ENCODE results near the gene BRD4.

Gene BRD4

DNA sequence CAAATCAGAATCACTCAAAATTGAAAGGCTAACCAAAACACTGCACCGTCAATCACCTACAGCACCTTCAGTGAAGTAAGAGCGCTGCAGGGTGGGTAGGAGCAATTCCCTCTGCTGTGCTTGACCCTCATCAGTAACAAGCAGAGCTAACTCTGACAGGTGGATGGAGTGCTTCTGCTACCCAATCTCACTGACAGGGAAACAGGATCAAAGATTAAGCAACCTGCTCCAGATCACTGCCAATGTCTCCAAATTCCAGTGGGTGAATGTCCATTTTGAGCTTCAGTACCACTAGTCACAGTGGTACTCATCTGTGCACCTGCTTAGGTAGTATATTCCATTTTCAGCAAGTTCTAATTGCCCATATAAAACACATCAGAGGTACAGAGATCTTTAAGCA is 25.2 kb downstream of the BRD4 start:
- DNase-seq: no peak

DNA sequence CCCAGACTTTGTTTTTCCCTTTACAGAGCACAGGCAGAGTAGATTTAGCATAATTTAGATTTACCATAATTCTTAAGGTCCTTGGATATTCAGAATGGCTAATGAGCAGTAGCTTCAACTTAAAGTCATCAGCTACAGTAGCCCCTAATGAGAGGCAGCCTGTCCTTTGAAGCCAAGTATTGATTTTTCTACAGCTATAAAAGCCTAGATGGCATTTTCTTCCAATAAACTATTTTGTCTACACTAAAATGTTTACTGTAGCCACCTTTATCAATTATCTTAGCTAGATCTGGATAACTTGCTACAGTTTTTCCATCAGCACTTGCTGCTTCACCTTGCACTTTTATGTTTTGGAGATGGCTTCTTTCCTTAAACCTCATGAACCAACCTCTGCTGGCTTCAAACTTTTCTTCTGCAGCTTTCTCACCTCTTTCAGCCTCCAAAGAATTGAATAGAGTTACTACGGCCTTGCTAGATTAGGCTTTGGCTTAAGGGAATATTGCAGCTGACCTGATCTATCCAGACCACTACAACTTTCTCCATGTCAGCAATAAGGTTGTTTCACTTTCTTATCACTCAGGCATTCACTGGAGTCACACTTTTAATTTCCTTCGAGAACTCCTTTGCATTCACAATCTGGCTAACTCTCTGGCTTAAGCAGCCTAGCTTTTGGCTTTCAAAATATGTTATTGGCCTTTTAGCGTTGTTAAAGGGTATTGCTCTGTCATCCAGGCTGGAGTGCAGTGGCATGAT is 26.6 kb downstream of the BRD4 start:
- DNase-seq: no peak

GRCh38 chr19:15304140-15304705 is 28.1 kb downstream of the BRD4 start:
- no peak for DNase-seq

GRCh38 chr19:15303105-15303780 is 29.1 kb downstream of the BRD4 start:
- no peak for DNase-seq

GRCh38 chr19:15300533-15301197 is 31.7 kb downstream of the BRD4 start:
- DNase-seq: no peak

DNA sequence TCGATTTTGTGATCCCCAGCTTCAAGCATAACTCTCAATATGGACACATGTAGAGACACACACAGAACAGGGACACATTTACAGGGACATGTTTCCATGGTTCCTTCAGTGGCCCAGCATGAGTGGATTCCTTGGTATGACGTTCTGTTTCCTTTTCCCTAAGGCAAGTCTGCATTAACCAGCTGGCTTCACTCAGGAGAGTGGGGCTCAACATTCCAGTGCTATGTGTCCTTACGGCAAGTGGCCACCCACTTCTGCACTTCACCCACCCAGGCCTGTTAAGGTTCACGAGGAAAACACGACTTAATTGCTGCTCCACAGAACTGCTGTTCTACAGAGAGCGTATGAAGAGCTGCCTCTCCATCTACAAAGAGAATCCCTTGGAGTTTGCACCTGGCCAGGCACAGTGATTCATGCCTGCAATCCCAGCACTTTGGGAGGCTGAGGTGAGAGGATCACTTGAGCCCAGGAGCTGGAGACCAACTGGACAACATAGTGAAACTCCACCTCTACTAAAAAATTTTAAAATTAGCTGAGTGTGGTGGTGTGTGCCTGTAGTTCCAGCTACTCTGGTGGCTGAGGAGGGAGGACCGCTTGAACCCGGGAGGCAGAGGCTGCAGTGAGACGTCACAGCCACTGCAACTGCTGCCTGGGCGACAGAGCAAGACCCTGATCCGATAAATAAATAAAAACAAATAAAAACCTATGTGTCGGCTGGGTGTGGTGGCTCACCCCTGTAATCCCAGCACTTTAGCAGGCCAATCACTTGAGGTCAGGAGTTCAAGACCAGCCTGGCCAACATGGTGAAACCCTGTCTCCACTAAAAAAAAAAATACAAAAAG is 32.5 kb downstream of the BRD4 start:
- no peak for DNase-seq

DNA sequence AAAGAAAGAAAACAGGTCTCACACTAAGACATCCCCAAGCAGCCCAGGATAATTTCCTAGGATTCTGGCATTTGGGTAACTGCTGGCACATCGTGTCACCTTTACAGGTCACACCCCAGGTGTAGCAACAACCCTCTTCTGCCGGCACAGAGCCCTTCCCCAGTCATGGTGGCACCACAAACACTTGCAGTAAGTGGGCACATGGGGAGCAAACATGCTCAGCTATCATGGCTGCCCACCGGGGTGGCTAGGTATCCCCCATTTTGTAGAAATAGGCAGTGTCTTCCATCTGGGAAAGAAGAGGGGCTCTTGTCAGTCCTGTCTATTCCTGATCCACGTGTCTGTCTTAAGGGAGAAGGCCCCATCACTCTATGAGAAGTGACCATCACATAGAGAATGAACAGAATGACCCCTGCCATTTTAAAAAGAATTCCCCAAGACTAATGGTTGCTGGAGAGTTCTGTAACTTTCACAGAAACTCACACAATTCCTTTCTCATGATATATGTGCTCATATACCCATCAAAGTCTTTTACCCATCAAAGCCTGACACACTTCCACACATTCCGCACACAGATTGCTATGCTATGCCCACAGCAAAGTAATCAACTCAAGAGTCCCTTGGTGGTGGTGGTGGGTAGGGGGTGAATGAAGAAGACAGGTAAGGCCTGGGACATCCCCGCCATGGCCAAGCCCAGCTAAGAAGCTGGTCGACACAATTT is 33.3 kb downstream of the BRD4 start:
- DNase-seq: no peak

DNA sequence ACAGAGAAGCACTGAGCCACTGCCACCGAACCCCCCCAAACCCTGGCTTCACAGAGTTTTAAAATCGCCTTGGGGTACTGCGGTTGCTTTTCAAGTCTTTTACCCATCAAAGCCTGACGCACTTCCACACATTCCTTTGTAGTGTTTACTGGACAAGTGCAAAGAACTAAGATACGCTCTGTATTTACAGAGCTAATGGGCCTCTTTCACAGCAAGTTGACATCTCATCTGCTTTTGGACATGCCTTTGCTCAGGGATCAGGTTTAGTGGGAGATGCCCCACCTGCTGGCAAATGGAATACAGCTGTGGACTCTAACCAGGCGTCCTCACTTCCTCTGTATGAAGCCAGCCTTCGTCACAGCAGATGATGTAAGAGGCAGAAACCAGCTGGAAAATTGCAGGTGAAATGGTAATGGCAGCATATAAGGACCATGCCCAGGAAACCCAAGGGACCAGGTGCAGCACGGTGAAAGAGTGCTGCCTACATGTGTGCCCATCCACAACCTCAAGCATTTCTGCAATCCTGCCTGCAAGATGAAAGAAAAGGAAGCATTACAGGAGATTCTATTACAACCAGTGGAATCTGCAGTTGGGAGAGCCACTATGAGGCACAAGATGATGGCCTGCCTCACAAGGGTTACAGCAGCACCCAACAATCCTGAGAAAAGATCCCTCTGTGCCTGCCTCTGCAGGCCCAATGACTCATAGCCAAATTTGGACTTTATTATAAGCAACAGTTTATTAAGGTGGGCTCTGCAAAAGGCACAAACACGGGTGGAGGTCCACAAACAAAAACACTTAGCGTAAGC is 34.7 kb downstream of the BRD4 start:
- DNase-seq: no peak

DNA sequence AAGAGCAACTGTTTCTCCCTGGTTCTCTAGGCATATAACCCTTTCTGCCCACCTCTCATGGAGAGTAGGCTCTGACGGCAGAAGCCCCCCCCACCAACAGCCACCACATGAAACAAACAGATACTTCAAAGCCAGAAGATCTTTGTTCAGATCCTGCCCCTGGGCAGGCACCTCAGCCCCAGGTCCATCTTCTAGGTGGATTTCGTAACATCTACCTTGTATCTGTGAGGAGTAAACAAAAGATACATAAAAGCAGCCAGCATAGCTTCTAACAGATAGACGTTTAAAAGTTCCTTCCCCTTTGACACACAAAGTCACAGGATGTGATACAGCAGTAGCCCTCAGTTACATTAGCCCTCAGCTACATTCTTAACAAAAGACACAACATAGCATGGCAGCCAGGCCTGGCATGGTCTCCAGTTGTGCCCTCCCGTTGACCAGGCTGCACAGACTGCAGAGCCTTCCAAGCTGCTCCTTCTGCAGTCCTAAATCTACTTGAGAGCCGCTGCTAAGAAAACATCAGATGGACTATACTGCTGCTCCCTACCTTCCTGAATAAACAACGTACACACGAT is 35.4 kb downstream of the BRD4 start:
- DNase-seq: no peak

GRCh38 chr19:15296353-15296752 is 36.0 kb downstream of the BRD4 start:
- DNase-seq: no peak

DNA sequence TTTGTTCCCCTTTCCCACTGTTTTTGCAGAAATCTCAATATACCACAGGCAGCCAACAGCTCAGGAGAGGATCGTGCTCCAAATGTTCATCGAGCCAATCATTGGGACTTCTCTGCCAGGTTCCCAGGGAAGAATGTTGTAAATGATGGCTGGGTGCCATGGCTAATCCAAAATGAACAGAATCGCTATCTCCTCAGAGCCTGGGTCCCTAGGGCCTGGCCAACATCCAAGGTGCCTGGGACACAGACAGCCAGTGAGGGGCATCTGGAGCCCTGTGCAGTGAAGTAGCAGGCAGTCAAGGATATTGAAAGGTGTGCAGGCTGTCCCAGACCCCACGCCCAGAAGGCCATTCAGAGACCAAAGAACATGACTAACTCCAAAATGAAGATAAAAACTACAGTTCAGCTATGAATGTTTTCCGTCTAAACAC is 37.8 kb downstream of the BRD4 start:
- no peak for DNase-seq

- DNase-seq: no peak
Observed at GRCh38 chr19:15293781-15294491, 38.4 kb downstream of the BRD4 start.

GRCh38 chr19:15292847-15293582 is 39.3 kb downstream of the BRD4 start:
- DNase-seq: no peak

GRCh38 chr19:15292140-15292539 is 40.2 kb downstream of the BRD4 start:
- DNase-seq: no peak

DNA sequence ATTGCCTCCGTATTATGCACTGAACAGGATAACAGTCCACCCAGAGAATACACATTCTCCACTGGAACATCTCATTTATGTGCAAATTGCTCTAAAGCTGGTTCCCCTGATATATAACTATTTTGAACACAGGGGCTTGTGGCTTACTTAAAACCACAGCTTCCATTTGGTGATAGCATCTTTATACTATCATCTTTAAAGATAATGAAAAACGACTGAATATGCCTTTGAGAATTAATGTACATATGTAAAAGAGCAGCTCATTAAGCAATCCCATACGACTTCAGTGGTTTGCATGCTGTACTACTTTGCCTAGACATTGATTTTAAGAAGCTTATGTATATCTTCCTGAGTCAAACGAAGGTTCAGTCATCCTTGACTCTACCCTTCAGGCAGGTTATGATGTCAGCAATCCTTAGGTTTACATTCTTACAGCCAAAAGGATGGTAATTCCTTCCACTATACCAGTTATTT is 40.8 kb downstream of the BRD4 start:
- no peak for DNase-seq

GRCh38 chr19:15291089-15291488 is 41.2 kb downstream of the BRD4 start:
- no peak for DNase-seq

DNA sequence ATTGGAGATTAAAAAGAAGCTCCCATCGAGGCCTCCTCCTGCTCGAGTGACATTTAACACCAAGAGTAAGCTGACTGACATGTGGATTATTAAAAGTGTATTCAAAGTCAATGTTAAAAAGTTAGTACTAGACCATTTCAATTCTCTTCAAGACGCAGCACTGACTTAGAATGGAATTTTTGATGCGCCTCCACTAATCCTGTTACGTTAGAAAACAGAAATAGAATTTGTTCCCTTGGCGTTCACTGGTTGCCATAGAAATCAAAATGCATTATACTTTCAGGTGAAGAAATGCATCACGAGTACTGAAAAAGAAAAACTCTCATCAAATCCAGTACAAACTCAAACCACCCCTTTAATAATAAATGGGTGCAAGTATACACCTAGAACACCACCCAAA is 42.2 kb downstream of the BRD4 start:
- DNase-seq: no peak

DNA sequence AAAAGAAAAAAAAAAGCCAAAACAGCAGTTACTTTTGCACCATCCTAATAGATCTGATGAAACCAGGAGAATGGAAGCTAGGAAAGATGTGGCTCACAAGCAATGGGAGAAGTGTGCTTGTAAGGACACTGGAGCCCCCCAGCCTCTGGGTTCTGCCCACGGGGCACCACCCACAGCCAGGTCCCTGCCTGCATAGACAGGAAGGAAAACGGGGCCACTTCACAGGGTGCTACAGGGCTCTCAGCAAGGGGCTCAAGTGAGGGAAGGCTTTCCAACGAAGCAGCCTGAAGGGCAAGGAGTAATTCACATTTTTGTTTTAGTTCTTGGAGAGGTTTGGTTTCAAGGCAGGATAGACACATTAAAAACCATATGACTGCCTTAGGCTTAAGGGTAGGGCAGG is 42.7 kb downstream of the BRD4 start:
- no peak for DNase-seq

Data from activated CD4-positive, alpha-beta T cell treated with anti-CD3 and anti-CD28 coated beads for 1 hour (primary cell).